ENCODE data around the gene WDR31. TPM values are rescaled to one million over a fixed set of nuclear protein-coding genes. Genes with fewer than 3 reads are reported as not detected.
A peak's percentile ranks its signal among the peaks of the same experiment; 100 is the strongest.

Gene WDR31
- total RNA-seq, 1 donor from 2014 or later, result 3.4 TPM

GRCh38 chr9:113376634-113377567, 36.8 kb upstream of the WDR31 start, which contains the start of gene HDHD3:
Gene HDHD3 (minus strand): TSS chr9:113376986. CDS start chr9:113374354, 2,632 bp downstream.
- TF ChIP-seq CTCF (IDR thresholded peaks at IDR 0.05), result no peak
- no peaks in the 10 kb centered on the region for H3K9me3 Mint-ChIP-seq (ENCODE audit: unreplicated experiment)
- H3K27me3 Mint-ChIP-seq (ENCODE audit: unreplicated experiment), result no peaks in the 10 kb centered on the region
- H3K4me3 Mint-ChIP-seq (ENCODE audit: unreplicated experiment), result peak within 1 kb of the TSS; percentile 79
- DNase-seq (ENCODE audit: extremely low spot score, unreplicated experiment), result no peak
- H3K27ac Mint-ChIP-seq (ENCODE audit: unreplicated experiment), result no peak within 1 kb of the TSS
- H3K36me3 Mint-ChIP-seq (ENCODE audit: unreplicated experiment), result peaks cover 7% of the 10 kb centered on the region
- H3K4me1 Mint-ChIP-seq (ENCODE audit: unreplicated experiment), result peaks cover 6% of the 10 kb centered on the region

GRCh38 chr9:113375057-113376023, 35.3 kb upstream of the WDR31 start:
- Mint-ChIP-seq H3K36me3 (ENCODE audit: unreplicated experiment) (peaks cover 7% of the 10 kb centered on the region), H3K27me3 (ENCODE audit: unreplicated experiment) (no peaks in the 10 kb centered on the region), H3K4me1 (ENCODE audit: unreplicated experiment) (peaks cover 6% of the 10 kb centered on the region), H3K4me3 (ENCODE audit: unreplicated experiment) (peak overlapping the region; percentile 79), H3K27ac (ENCODE audit: unreplicated experiment) (no peak overlapping the region), H3K9me3 (ENCODE audit: unreplicated experiment) (no peaks in the 10 kb centered on the region)
- no peak for TF ChIP-seq CTCF (IDR thresholded peaks at IDR 0.05)
- no peak for DNase-seq (ENCODE audit: extremely low spot score, unreplicated experiment)

- Mint-ChIP-seq H3K36me3 (ENCODE audit: unreplicated experiment) (peaks cover 7% of the 10 kb centered on the region), H3K27me3 (ENCODE audit: unreplicated experiment) (no peaks in the 10 kb centered on the region), H3K4me1 (ENCODE audit: unreplicated experiment) (peaks cover 6% of the 10 kb centered on the region), H3K27ac (ENCODE audit: unreplicated experiment) (no peak overlapping the region), H3K9me3 (ENCODE audit: unreplicated experiment) (no peaks in the 10 kb centered on the region), H3K4me3 (ENCODE audit: unreplicated experiment) (no peak overlapping the region)
- DNase-seq (ENCODE audit: extremely low spot score, unreplicated experiment), result no peak
- no peak for TF ChIP-seq CTCF (IDR thresholded peaks at IDR 0.05)
Observed at GRCh38 chr9:113373676-113374392, 33.8 kb upstream of the WDR31 start.

- no peaks in the 10 kb centered on the region for H3K27me3 Mint-ChIP-seq (ENCODE audit: unreplicated experiment)
- peaks cover 6% of the 10 kb centered on the region for H3K4me1 Mint-ChIP-seq (ENCODE audit: unreplicated experiment)
- no peaks in the 10 kb centered on the region for H3K9me3 Mint-ChIP-seq (ENCODE audit: unreplicated experiment)
Observed at GRCh38 chr9:113373256-113373655, 33.2 kb upstream of the WDR31 start.

More at GRCh38 chr9:113373256-113373655, 33.2 kb upstream of the WDR31 start:
- no peak for TF ChIP-seq CTCF (IDR thresholded peaks at IDR 0.05)
- Mint-ChIP-seq H3K27ac (ENCODE audit: unreplicated experiment) (no peak overlapping the region), H3K4me3 (ENCODE audit: unreplicated experiment) (no peak overlapping the region), H3K36me3 (ENCODE audit: unreplicated experiment) (peaks cover 7% of the 10 kb centered on the region)
- no peak for DNase-seq (ENCODE audit: extremely low spot score, unreplicated experiment)

All from osteocyte (in vitro differentiated cells).